NAMALWA (cell line): ENCODE measurements around the gene LCE5A.
"Not testable (repeated sequence)": the region's sequence is repeated elsewhere in the genome, so short reads cannot be mapped to it uniquely, and the experiment has no call there.

Experiments used
- DNase-seq: peaks from one replicate; pipeline ENCODE4 v3.0.0-alpha.2; 2015; ENCODE audit warnings: low spot score

The LCE5A gene

DNA sequence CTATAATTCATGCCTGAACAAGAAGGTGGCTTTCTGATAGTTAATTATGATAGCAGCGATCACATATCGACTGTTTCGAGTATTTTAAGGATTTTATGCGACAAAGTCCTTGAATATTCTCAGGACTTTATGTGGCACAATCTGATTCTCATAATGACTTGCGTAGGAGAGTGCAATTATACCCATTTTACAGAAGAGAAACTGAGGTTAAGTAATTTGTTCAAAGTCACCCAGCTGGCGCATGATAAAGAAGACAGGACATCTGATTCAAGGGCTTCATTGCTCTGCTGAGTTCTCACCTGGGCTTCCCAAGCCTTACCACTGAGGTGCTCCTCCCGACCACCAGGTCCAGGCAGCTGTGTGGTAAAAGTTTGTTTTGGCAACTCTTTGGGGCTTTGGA, 5.5 kb downstream of the LCE5A start:
- no peak for DNase-seq

DNA sequence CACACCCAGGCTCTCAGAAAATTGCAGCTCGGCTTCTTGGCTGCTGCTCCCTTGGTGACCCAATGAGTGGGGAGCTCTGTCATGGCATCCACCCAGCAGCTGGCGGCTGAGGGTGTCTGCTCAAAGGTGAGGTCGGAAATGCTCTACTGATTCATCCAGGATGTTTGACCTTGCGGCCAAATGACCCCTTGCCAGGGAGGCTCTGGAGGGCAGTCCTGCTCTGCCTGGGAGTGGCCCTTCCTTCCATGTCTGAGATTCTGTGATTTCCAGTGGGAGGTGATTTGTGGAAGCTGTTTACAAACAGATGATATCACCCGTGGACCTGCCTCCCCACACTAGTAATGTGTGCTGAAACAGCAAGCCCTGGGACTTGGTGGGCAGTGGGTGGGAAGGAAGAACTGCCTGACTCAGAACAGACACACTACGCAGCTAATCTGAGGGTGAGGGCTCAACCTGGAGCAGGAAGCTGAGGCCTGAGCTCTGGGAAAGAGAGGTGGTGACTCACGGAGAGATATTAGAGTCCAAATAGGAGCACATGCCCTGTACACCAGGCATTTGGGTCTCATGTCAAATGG, 6.7 kb downstream of the LCE5A start:
- no peak for DNase-seq

DNA sequence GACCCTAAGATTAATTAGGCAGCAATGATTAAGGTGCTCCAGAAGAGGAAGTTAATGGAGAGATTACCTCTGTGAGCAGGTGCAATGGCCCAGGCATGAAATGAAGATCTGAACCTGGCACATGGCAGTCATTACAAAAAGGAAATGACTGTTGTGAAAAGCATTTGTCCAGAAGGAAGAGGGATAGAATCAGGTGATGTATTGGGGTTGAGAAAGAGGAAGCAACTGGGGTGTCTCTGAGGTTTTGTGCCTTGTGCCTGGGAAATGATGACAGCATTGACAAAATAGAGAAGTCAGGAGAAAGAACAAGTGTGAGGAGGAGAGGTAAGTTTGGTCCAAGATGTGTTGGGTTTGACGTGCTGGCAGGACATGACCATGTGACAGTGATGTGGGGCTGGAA, 9.2 kb downstream of the LCE5A start:
- DNase-seq, result no peak

- DNase-seq, result no peak
Observed at GRCh38 chr1:152520561-152521090, 10.0 kb downstream of the LCE5A start.

DNA sequence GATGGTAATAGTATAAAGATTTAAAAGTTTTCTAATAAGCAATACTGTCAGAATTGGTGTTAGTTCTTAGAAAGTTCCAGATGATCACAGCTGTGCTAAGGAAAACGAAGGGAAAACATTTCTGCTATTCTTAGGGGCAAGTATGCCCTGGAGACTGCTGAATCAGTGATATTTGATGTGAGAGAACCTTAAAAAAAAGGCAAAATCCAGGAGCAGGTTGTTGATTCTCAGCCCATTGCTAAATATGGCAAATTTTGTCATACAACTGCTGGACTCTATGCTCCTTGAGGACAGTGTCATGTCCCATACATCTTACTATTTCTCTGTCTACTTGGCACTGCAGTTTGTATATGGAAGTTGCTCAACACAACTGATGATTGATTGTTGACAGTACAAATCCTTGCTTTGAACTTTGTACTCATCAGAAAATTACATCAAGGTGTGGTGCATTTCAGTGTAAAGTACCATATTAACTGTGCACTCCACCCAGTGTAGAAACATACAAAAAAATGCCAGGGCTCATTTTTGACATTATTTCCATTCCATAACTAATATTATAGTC, 14.6 kb downstream of the LCE5A start:
- DNase-seq, result no peak

DNA sequence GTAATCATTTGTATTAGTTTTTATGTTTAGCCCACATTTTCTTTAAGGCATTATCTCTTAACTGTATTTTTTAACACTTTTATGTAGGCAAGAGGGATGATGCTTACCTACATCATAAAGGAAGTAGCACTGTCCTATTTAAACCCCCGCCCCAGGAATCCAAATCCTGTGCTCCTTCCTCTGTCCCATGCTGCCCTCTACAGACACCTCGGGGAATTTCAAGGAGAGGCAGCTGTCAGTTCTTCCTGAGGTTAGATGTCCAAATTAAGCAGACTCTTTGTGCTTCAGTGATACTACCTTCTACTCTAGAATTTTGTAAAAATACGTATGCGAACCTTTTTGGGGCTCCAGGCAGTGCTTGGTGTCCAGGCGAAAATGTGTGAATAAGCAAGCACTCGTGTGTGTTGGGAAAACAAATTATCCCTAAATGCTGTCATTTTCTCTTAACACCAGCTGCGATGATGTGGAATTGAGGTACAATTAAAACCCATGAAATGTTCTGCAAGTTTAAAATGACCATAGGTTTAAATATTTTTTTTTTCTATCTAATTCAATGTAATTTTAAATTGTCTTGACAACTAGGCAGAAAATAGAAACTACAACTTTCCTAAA, 22.8 kb downstream of the LCE5A start:
- DNase-seq, result peak; percentile 65

GRCh38 chr1:152535774-152536173, 25.2 kb downstream of the LCE5A start:
- no peak for DNase-seq

- no peak for DNase-seq
Observed at GRCh38 chr1:152537496-152537895, 26.9 kb downstream of the LCE5A start.

- no peak for DNase-seq
Observed at GRCh38 chr1:152539901-152540300, 29.3 kb downstream of the LCE5A start.

DNA sequence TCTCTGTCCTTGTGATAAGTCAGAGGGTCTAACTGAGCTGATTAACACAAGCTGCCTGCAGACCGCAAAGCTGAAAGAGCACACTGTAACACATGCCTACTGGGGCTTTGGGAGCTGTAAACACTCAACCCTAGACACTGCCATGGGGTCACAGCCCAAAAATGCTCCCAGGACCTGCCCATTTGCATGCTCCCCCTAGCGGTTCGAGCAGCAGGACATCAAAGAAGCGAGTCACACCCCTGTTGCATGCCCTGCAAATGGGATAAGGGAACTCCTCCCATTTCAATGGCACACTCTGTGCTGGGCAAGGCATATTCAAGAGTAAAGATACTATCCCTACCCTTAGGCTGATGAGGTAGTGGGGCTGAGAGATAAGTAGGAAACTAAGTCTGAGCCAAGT, 33.2 kb downstream of the LCE5A start:
- DNase-seq, result peak; percentile 61

GRCh38 chr1:152546704-152547103, 36.1 kb downstream of the LCE5A start:
- no peak for DNase-seq

DNA sequence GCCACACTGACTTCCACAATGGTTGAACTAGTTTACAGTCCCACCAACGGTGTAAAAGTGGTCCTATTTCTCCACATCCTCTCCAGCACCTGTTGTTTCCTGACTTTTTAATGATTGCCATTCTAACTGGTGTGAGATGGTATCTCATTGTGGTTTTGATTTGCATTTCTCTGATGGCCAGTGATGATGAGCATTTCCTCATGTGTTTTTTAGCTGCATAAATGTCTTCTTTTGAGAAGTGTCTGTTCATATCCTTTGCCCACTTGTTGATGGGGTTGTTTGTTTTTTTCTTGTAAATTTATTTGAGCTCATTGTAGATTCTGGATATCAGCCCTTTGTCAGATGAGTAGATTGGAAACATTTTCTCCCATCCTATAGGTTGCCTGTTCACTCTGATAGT, 37.8 kb downstream of the LCE5A start:
- DNase-seq, result not testable (repeated sequence)
